Measurements from ENCODE around the gene FOLR2. TPM values are rescaled to one million over a fixed set of nuclear protein-coding genes. Genes with fewer than 3 reads are reported as not detected.

Gene FOLR2
- total RNA-seq, 1 experiment from 2014 or later: not detected

DNA sequence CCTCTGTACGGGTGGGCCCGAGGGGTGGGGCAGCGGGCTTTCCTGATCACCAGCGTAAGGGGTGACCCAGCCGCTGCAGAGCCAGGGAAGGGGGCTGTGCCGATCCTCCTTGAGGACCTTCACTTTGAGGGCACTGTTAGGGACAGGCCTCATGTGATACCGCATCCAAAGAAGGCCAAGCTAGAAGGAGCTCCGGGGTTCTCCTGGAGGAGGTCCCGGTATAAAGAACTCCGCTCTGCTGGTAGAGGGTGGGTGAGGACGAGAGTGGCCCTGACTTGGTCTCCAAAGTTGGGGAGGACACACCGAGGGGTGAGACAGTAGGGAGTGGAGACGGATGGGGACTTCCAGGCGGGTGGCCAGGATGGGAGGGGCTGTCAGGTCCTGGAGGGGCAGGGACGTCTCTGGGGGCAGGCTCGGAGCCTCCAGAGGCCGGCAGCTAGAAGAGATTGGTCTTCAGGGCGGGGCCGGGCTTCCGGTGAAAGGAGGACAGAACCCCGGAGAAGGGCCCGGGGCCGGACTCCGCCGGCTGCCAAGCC is 22.8 kb downstream of the FOLR2 start:
- ATAC-seq: no peak

More for the DNA sequence above, 22.8 kb downstream of the FOLR2 start:
- Histone ChIP-seq H3K4me1 (ENCODE audit: control insufficient read depth in 1 of 2, insufficient read depth in 2 of 2, low read length in 2 of 2) (peaks cover 0 to 4% of the 10 kb centered on the region in 2 experiments; a peak in 1 of 4 replicates), H4K20me1 (ENCODE audit: insufficient read depth) (no peaks in the 10 kb centered on the region), H3K27me3 (ENCODE audit: insufficient read depth, low read length) (no peaks in the 10 kb centered on the region), H3K4me3 (replicated peaks in 1 of 2; ENCODE audit: low read depth in 1 of 2, low read length in 2 of 2) (no peak overlapping the region), H3K36me3 (ENCODE audit: control insufficient read depth in 1 of 2, insufficient read depth in 2 of 2, low read length in 2 of 2) (peaks cover 5 to 6% of the 10 kb centered on the region in 2 experiments; a peak in 2 of 4 replicates), H3K4me2 (ENCODE audit: low read length) (no peak overlapping the region), H3K79me2 (ENCODE audit: insufficient read depth, low read length) (no peaks in the 10 kb centered on the region), H3K9ac (ENCODE audit: low read length) (no peak overlapping the region), H3K9me2 (ENCODE audit: insufficient read depth) (no peaks in the 10 kb centered on the region), H3K27ac (ENCODE audit: low read depth, low read length) (no peak overlapping the region), H3K9me3 (ENCODE audit: control insufficient read depth in 1 of 2, insufficient read depth in 1 of 2, low read depth in 1 of 2, low read length in 2 of 2) (no peaks in the 10 kb centered on the region), H2AFZ (ENCODE audit: low read depth, low read length, poor library complexity, severe bottlenecking) (no peak overlapping the region)
- ChIA-PET CTCF (no interaction called here), POLR2A (no interaction called here), RAD21 (ENCODE audit: low non-redundant PET in 1 of 2, low total read pairs in 2 of 2, uncharacterized antibody in 2 of 2, unreplicated experiment in 2 of 2) (no interaction called here)
- intact Hi-C loops (cut with micrococcal nuclease): no loop called here
- TF ChIP-seq, protein P1, sequence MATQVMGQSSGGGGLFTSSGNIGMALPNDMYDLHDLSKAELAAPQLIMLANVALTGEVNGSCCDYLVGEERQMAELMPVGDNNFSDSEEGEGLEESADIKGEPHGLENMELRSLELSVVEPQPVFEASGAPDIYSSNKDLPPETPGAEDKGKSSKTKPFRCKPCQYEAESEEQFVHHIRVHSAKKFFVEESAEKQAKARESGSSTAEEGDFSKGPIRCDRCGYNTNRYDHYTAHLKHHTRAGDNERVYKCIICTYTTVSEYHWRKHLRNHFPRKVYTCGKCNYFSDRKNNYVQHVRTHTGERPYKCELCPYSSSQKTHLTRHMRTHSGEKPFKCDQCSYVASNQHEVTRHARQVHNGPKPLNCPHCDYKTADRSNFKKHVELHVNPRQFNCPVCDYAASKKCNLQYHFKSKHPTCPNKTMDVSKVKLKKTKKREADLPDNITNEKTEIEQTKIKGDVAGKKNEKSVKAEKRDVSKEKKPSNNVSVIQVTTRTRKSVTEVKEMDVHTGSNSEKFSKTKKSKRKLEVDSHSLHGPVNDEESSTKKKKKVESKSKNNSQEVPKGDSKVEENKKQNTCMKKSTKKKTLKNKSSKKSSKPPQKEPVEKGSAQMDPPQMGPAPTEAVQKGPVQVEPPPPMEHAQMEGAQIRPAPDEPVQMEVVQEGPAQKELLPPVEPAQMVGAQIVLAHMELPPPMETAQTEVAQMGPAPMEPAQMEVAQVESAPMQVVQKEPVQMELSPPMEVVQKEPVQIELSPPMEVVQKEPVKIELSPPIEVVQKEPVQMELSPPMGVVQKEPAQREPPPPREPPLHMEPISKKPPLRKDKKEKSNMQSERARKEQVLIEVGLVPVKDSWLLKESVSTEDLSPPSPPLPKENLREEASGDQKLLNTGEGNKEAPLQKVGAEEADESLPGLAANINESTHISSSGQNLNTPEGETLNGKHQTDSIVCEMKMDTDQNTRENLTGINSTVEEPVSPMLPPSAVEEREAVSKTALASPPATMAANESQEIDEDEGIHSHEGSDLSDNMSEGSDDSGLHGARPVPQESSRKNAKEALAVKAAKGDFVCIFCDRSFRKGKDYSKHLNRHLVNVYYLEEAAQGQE (IDR thresholded peaks at IDR 0.05; ENCODE audit: low read depth): no peak
- TF ChIP-seq SIN3A (IDR thresholded peaks at IDR 0.05; ENCODE audit: low read depth) (no peak), POLR2AphosphoS5 (IDR thresholded peaks at IDR 0.05; ENCODE audit: low read depth, low read length) (no peak), POLR2A (IDR thresholded peaks at IDR 0.05; ENCODE audit: borderline replicate concordance, extremely low read depth, insufficient read depth, insufficient read length) (no peak), CEBPB (IDR thresholded peaks at IDR 0.05; ENCODE audit: low read depth) (no peak), ZNF274 (IDR thresholded peaks at IDR 0.05; ENCODE audit: low read depth, low read length) (no peak), RAD21 (IDR thresholded peaks at IDR 0.05; ENCODE audit: low read depth) (no peak), FOSL1 (IDR thresholded peaks at IDR 0.05; ENCODE audit: low read depth) (no peak)
- TF ChIP-seq, protein P2, sequence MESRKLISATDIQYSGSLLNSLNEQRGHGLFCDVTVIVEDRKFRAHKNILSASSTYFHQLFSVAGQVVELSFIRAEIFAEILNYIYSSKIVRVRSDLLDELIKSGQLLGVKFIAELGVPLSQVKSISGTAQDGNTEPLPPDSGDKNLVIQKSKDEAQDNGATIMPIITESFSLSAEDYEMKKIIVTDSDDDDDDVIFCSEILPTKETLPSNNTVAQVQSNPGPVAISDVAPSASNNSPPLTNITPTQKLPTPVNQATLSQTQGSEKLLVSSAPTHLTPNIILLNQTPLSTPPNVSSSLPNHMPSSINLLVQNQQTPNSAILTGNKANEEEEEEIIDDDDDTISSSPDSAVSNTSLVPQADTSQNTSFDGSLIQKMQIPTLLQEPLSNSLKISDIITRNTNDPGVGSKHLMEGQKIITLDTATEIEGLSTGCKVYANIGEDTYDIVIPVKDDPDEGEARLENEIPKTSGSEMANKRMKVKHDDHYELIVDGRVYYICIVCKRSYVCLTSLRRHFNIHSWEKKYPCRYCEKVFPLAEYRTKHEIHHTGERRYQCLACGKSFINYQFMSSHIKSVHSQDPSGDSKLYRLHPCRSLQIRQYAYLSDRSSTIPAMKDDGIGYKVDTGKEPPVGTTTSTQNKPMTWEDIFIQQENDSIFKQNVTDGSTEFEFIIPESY (IDR thresholded peaks at IDR 0.05; ENCODE audit: extremely low read depth, insufficient replicate concordance, low read length): no peak
- no TSS peak for BruUV-seq (replicated peaks)
- no peak for DNase-seq (ENCODE audit: low read depth, low spot score)
